GM23248 (cell line): ENCODE results near the gene HARBI1. TPM values are rescaled to one million over a fixed set of nuclear protein-coding genes. Genes with fewer than 3 reads are reported as not detected.
A peak's percentile ranks its signal among the peaks of the same experiment; 100 is the strongest.

Source experiments
- DNase-seq: peaks from one replicate; pipeline ENCODE4 v3.0.0-alpha.2; 2015
- H2AFZ ChIP-seq: fragments of 200-600 bp; sonication (generic); 2 replicates; pipeline ENCODE4 v1.6.1; 2016; ENCODE audit warnings: antibody characterized with exemption
- H3F3A ChIP-seq: fragments of 200-600 bp; sonication (generic); 2 replicates; pipeline ENCODE4 v1.6.1; 2016; ENCODE audit warnings: mild to moderate bottlenecking, antibody characterized with exemption, mixed run types; ENCODE audit not compliant: insufficient read depth
- H3K27ac ChIP-seq: fragments of 200-600 bp; sonication (generic); 2 replicates; pipeline ENCODE4 v1.5.1; 2016; ENCODE audit warnings: mild to moderate bottlenecking
- H3K27me3 ChIP-seq: fragments of 200-600 bp; sonication (generic); replicated peaks from 2 replicates; pipeline ENCODE4 v1.6.1; 2016; ENCODE audit warnings: mild to moderate bottlenecking; ENCODE audit not compliant: insufficient read depth
- H3K36me3 ChIP-seq: fragments of 200-600 bp; sonication (generic); 2 replicates; pipeline ENCODE4 v1.6.1; 2016; ENCODE audit warnings: low read depth, mild to moderate bottlenecking
- H3K4me1 ChIP-seq: fragments of 200-600 bp; sonication (generic); 2 replicates; pipeline ENCODE4 v1.6.1; 2016; ENCODE audit warnings: mild to moderate bottlenecking; ENCODE audit not compliant: insufficient read depth
- H3K4me2 ChIP-seq: fragments of 200-600 bp; sonication (generic); one replicate; pipeline ENCODE4 v1.6.1; 2016; ENCODE audit warnings: mild to moderate bottlenecking; ENCODE audit not compliant: unreplicated experiment
- H3K4me3 ChIP-seq: fragments of 200-600 bp; sonication (generic); 2 replicates; pipeline ENCODE4 v1.5.1; 2016; ENCODE audit warnings: mild to moderate bottlenecking
- H3K79me2 ChIP-seq: fragments of 200-600 bp; sonication (generic); 2 replicates; pipeline ENCODE4 v1.6.1; 2016; ENCODE audit warnings: mild to moderate bottlenecking; ENCODE audit not compliant: insufficient read depth
- H3K9ac ChIP-seq: fragments of 200-600 bp; sonication (generic); 2 replicates; pipeline ENCODE4 v1.6.1; 2016; ENCODE audit warnings: mild to moderate bottlenecking
- H3K9me2 ChIP-seq: fragments of 200-600 bp; sonication (generic); 2 replicates; pipeline ENCODE4 v1.6.1; 2016; ENCODE audit warnings: mixed run types, mild to moderate bottlenecking, moderate library complexity; ENCODE audit not compliant: insufficient read depth
- H3K9me3 ChIP-seq: fragments of 200-600 bp; sonication (generic); one replicate; pipeline ENCODE4 v1.6.1; 2017; ENCODE audit warnings: low read depth
- H4K20me1 ChIP-seq: fragments of 200-600 bp; sonication (generic); 2 replicates; pipeline ENCODE4 v1.6.0; 2016; ENCODE audit not compliant: insufficient read depth
- EZH2 ChIP-seq: fragments of 200-600 bp; sonication (generic); IDR thresholded peaks from 2 replicates; pipeline ENCODE4 v1.6.1; 2018; ENCODE audit warnings: antibody characterized with exemption, mild to moderate bottlenecking; ENCODE audit not compliant: insufficient read depth, poor library complexity, severe bottlenecking
- EZH2phosphoT487 ChIP-seq: fragments of 200-600 bp; sonication (generic); IDR thresholded peaks from 2 replicates; pipeline ENCODE4 v1.6.1; 2018; ENCODE audit warnings: antibody characterized with exemption, moderate library complexity, mild to moderate bottlenecking, low read depth; ENCODE audit not compliant: insufficient read depth
- WGBS, 2 experiments: methylation state at CpG; one replicate each; pipeline ENCODE4 v1.1.6; 2015 to 2017; ENCODE audit warnings: low lambda C conversion rate in 2 of 2, low coverage in 1 of 2; ENCODE audit errors: missing lambda C conversion rate in 2 of 2; 5-methylcytosine and 5-hydroxymethylcytosine counted together
- in situ Hi-C: fragments of 300-500 bp; cut with MboI; formaldehyde crosslinking; loops from 2 replicates; pipeline ENCODE4 v1.15.0; 2020
- polyA plus RNA-seq: library from polyadenylated mRNA; unstranded; fragments of >200 nt; fragmentation: Nextera tagmentation; extraction: Ambion mirVana; gene quantifications from 2 replicates; pipeline ENCODE4 v1.2.1, GENCODE V29; 2016
- total RNA-seq: library from RNA; depleted of rRNA; stranded (reverse); fragments of >200 nt; shearing (Covaris generic); gene quantifications from 2 replicates; pipeline ENCODE4 v1.2.3, GENCODE V29; 2014

Gene HARBI1
- total and polyA plus RNA-seq, 2 experiments from 2014 or later: 4.6 to 6.2 TPM

DNA sequence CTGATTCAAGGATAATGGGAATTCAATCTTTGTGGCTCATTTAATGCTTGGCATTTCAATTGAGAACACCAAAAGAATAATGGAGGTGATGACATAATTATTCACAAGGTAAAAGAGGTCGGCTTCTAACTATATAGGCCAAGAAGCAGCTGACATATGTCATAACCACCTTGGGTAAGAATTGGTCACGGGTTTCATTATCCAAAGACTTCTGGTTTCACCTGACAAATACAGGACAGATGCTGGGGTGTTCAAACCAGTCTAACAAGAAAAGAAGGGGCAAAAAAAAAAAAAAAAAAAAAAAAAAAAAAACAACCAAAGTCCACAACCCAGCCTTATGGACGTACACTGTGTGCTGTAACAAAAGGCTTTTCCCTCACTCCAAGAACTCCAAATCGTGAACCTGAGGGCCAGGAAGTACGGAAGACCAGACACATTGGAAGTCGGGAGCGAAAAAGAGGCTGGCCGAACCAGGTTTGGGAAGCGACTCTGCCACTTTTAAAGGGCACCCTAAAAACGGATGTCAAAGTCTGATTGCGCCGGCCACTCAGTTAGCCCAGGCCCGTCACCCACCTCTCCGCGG is 385 bp downstream of the HARBI1 start:
- 1 to 4% methylated on average over 15 of the region's 15 CpGs for WGBS, 2 experiments
- H3K79me2 ChIP-seq: peaks cover 54% of the 10 kb centered on the region
- in situ Hi-C loops: no loop called here
- no peaks in the 10 kb centered on the region for H4K20me1 ChIP-seq
- no peaks in the 10 kb centered on the region for H3K27me3 ChIP-seq
- H3K9me3 ChIP-seq: no peaks in the 10 kb centered on the region
- H3K27ac ChIP-seq: peak overlapping the region; percentile 95
- peaks cover 10% of the 10 kb centered on the region; the same call in 1 of the 2 replicates for H3F3A ChIP-seq
- H2AFZ ChIP-seq: peak overlapping the region; percentile 87
- H3K4me1 ChIP-seq: peaks cover 18% of the 10 kb centered on the region
- TF ChIP-seq EZH2: no peak
- no peak for TF ChIP-seq EZH2phosphoT487
- H3K9me2 ChIP-seq: no peaks in the 10 kb centered on the region
- DNase-seq: peak; percentile 47
- peak overlapping the region; percentile 88 for H3K4me2 ChIP-seq
- H3K4me3 ChIP-seq: peak overlapping the region; percentile 94
- H3K36me3 ChIP-seq: 0 out of 2 replicates have a peak, but pooled peaks cover 6% of the 10 kb centered on the region
- peak overlapping the region; percentile 99 for H3K9ac ChIP-seq

DNA sequence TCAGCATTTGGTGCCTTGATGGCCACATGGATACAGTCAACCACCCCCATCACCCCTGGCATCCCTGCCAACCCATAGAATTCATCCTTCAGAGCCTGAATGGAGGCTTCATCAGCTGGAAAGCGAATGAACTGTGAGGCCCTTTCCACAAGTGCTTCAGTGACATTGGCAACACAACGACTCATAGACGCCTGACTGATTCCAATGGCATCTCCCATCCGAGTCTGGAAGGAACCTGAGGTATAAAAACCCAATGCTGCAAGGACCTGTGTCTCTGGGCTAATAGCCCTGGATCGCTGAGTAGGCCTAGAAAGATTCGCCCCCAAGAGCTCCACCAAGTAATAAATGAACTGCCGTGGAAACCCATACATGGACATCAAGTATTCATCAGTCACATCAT is 1.3 kb downstream of the HARBI1 start:
- TF ChIP-seq EZH2 (no peak), EZH2phosphoT487 (no peak)
- Histone ChIP-seq H3K9me3 (no peaks in the 10 kb centered on the region), H3K27ac (peak overlapping the region; percentile 95), H3K36me3 (no peaks in the 10 kb centered on the region), H3K4me2 (no peak overlapping the region), H3K4me1 (peaks cover 18% of the 10 kb centered on the region), H3K27me3 (no peaks in the 10 kb centered on the region), H3K4me3 (no peak overlapping the region), H3K9me2 (no peaks in the 10 kb centered on the region), H3F3A (peaks cover 10% of the 10 kb centered on the region; the same call in 1 of the 2 replicates), H2AFZ (no peak overlapping the region), H4K20me1 (no peaks in the 10 kb centered on the region), H3K9ac (peak overlapping the region; percentile 99; the same call in 1 of the 2 replicates), H3K79me2 (peaks cover 51% of the 10 kb centered on the region)
- WGBS, 2 experiments: 81 to 82% methylated on average over 7 of the region's 7 CpGs
- peak; percentile 53 for DNase-seq
- in situ Hi-C loops: no loop called here

DNA sequence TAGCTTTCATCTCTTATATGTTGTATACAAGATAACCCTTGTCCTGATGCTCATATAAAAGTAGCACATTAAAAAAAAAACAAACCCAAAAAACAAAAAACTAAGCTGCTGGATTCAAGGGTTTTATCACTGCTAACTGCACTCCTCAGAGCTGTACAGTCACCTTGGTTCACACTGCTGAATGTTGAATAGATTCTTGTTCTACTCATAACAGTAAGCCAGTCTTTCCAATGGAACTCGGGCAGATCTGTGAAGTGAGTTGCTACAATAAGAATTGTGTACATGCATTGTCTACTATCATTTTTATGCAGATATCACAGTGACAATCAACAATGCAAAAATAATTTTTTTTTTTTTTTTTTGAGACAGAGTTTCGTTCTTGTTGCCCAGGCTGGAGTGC is 4.7 kb downstream of the HARBI1 start:
- Histone ChIP-seq H3K27ac (no peak overlapping the region), H3K36me3 (no peaks in the 10 kb centered on the region), H3K4me2 (no peak overlapping the region), H3K9ac (no peak overlapping the region), H3K9me2 (no peaks in the 10 kb centered on the region), H3K9me3 (no peaks in the 10 kb centered on the region), H3K79me2 (peaks cover 23% of the 10 kb centered on the region; the same call in 1 of the 2 replicates), H3F3A (peaks cover 10% of the 10 kb centered on the region; the same call in 1 of the 2 replicates), H2AFZ (no peak overlapping the region), H3K4me1 (peaks cover 8% of the 10 kb centered on the region; the same call in 1 of the 2 replicates), H4K20me1 (no peaks in the 10 kb centered on the region), H3K27me3 (no peaks in the 10 kb centered on the region), H3K4me3 (no peak overlapping the region)
- DNase-seq: no peak
- WGBS, 2 experiments: 74 to 76% methylated on average over 2 of the region's 2 CpGs
- in situ Hi-C loops: no loop called here
- no peak for TF ChIP-seq EZH2phosphoT487
- TF ChIP-seq EZH2: no peak

DNA sequence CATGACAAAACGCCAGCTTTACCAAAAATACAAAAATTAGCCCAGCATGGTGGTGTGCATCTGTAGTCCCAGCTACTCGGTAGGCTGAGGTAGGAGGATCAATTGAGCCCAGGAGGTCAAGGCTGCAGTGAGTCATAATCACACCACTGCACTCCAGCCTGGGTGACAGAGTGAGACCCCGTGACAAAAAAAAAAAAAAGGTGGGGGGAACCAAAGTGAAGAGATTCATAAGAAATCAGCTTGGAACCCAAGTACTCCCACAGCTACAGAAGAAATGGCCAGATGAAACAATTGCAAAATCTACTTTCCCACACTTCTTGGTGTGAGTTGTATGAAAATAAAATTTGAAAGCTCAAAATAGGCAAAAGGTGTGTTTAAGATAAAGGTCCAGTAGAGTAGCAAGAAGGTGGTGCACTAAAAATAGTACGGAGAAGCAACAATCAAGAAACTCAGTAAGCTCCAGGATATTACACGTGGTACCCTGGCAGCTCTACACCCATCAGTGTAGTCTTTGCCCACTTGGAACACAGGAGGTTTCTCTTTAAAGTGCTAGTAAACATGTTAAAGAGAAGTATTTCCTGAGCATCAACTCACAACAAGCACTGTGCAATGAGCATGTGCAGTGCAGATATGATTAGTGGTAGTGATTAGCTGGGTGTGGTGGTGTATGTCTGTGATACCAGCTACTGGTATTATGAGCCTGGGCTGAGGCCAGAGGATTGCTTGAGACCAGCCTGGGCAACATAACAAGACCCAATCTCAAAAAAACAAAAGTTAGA is 5.3 kb downstream of the HARBI1 start:
- H3K27me3 ChIP-seq: no peaks in the 10 kb centered on the region
- H3K4me2 ChIP-seq: no peak overlapping the region
- no peaks in the 10 kb centered on the region for H3K9me3 ChIP-seq
- H3K9me2 ChIP-seq: no peaks in the 10 kb centered on the region
- H4K20me1 ChIP-seq: no peaks in the 10 kb centered on the region
- no peak overlapping the region for H2AFZ ChIP-seq
- H3F3A ChIP-seq: peaks cover 10% of the 10 kb centered on the region; the same call in 1 of the 2 replicates
- no peak for DNase-seq
- H3K27ac ChIP-seq: no peak overlapping the region
- peaks cover 23% of the 10 kb centered on the region; the same call in 1 of the 2 replicates for H3K79me2 ChIP-seq
- H3K9ac ChIP-seq: no peak overlapping the region
- TF ChIP-seq EZH2phosphoT487 (no peak), EZH2 (no peak)
- no peaks in the 10 kb centered on the region for H3K36me3 ChIP-seq
- H3K4me1 ChIP-seq: peaks cover 8% of the 10 kb centered on the region; the same call in 1 of the 2 replicates
- in situ Hi-C loops: no loop called here
- no peak overlapping the region for H3K4me3 ChIP-seq
- 58 to 62% methylated on average over 5 of the region's 5 CpGs for WGBS, 2 experiments
